ENCODE measurements around the gene ANKRD44.

ANKRD44 gene

GRCh38 chr2:197204519-197205250, 105.9 kb downstream of the ANKRD44 start:
- DNase-seq: peak; percentile 29

- DNase-seq: no peak
Measured at GRCh38 chr2:197201874-197202273, 108.7 kb downstream of the ANKRD44 start.

- DNase-seq: no peak
Measured at GRCh38 chr2:197200762-197201058, 109.9 kb downstream of the ANKRD44 start.

GRCh38 chr2:197200051-197200761, 110.4 kb downstream of the ANKRD44 start:
- no peak for DNase-seq

- no peak for DNase-seq
Measured at GRCh38 chr2:197198890-197199289, 111.7 kb downstream of the ANKRD44 start.

- DNase-seq: no peak
Measured at GRCh38 chr2:197197895-197198311, 112.7 kb downstream of the ANKRD44 start.

- no peak for DNase-seq
Measured at GRCh38 chr2:197196541-197197180, 113.9 kb downstream of the ANKRD44 start.

- no peak for DNase-seq
Measured at GRCh38 chr2:197195518-197195917, 115.1 kb downstream of the ANKRD44 start.

- DNase-seq: no peak
Measured at GRCh38 chr2:197191940-197192322, 118.6 kb downstream of the ANKRD44 start.

GRCh38 chr2:197191177-197191939, 119.2 kb downstream of the ANKRD44 start:
- no peak for DNase-seq

GRCh38 chr2:197190100-197190432, 120.5 kb downstream of the ANKRD44 start:
- no peak for DNase-seq

GRCh38 chr2:197189426-197190099, 121.0 kb downstream of the ANKRD44 start:
- DNase-seq: peak; percentile 41

GRCh38 chr2:197185676-197186075, 124.9 kb downstream of the ANKRD44 start:
- DNase-seq: no peak

GRCh38 chr2:197184959-197185586, 125.5 kb downstream of the ANKRD44 start:
- DNase-seq: no peak

GRCh38 chr2:197183355-197183754, 127.2 kb downstream of the ANKRD44 start:
- no peak for DNase-seq

- DNase-seq: no peak
Measured at GRCh38 chr2:197182668-197183067, 127.9 kb downstream of the ANKRD44 start.

- no peak for DNase-seq
Measured at GRCh38 chr2:197181491-197181890, 129.1 kb downstream of the ANKRD44 start.

- peak; percentile 26 for DNase-seq
Measured at GRCh38 chr2:197179744-197180498, 130.7 kb downstream of the ANKRD44 start.

- no peak for DNase-seq
Measured at GRCh38 chr2:197176522-197176921, 134.1 kb downstream of the ANKRD44 start.

GRCh38 chr2:197174539-197175094, 136.0 kb downstream of the ANKRD44 start:
- DNase-seq: no peak

- DNase-seq: no peak
Measured at GRCh38 chr2:197171582-197171981, 139.0 kb downstream of the ANKRD44 start.
